ENCODE results near the gene BRD4.

Gene BRD4

DNA sequence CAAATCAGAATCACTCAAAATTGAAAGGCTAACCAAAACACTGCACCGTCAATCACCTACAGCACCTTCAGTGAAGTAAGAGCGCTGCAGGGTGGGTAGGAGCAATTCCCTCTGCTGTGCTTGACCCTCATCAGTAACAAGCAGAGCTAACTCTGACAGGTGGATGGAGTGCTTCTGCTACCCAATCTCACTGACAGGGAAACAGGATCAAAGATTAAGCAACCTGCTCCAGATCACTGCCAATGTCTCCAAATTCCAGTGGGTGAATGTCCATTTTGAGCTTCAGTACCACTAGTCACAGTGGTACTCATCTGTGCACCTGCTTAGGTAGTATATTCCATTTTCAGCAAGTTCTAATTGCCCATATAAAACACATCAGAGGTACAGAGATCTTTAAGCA lies 25.2 kb downstream of the BRD4 start:
- no peak for DNase-seq

- no peak for DNase-seq
These were observed 26.6 kb downstream of the BRD4 start for GRCh38 chr19:15305582-15306334.

GRCh38 chr19:15304140-15304705 lies 28.1 kb downstream of the BRD4 start:
- DNase-seq: no peak

DNA sequence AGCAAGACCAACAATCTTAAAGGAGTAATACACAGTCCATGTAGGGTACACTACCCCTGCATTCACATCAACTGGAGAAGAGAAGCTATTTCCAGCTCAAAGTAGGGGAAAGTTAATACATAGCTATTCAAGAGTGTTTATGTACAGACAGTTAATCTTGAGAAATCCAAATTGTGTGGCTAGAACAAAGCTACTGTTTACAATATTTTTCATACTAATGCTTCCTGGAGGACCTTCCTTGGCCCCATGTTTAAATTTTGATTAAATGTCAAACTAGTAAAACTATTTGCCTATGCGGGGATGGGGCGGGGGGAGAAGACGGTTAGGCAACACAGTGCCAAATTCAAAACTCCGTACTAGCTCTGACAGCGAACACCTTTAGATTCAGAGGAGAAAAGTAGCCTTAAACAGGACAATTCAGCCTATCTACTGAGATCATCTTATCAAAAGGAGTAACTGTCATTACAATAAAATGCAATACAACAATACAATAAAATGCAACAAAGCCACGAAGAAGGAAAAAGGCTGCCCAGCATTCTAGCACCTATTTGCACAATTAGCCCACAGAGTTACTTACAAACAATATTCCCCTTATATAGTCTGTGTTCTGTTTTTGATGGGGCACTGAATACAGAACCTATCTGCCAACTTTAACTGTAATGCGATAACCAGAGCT lies 29.1 kb downstream of the BRD4 start:
- no peak for DNase-seq

- no peak for DNase-seq
These were observed 31.7 kb downstream of the BRD4 start for GRCh38 chr19:15300533-15301197.

DNA sequence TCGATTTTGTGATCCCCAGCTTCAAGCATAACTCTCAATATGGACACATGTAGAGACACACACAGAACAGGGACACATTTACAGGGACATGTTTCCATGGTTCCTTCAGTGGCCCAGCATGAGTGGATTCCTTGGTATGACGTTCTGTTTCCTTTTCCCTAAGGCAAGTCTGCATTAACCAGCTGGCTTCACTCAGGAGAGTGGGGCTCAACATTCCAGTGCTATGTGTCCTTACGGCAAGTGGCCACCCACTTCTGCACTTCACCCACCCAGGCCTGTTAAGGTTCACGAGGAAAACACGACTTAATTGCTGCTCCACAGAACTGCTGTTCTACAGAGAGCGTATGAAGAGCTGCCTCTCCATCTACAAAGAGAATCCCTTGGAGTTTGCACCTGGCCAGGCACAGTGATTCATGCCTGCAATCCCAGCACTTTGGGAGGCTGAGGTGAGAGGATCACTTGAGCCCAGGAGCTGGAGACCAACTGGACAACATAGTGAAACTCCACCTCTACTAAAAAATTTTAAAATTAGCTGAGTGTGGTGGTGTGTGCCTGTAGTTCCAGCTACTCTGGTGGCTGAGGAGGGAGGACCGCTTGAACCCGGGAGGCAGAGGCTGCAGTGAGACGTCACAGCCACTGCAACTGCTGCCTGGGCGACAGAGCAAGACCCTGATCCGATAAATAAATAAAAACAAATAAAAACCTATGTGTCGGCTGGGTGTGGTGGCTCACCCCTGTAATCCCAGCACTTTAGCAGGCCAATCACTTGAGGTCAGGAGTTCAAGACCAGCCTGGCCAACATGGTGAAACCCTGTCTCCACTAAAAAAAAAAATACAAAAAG lies 32.5 kb downstream of the BRD4 start:
- DNase-seq: no peak

DNA sequence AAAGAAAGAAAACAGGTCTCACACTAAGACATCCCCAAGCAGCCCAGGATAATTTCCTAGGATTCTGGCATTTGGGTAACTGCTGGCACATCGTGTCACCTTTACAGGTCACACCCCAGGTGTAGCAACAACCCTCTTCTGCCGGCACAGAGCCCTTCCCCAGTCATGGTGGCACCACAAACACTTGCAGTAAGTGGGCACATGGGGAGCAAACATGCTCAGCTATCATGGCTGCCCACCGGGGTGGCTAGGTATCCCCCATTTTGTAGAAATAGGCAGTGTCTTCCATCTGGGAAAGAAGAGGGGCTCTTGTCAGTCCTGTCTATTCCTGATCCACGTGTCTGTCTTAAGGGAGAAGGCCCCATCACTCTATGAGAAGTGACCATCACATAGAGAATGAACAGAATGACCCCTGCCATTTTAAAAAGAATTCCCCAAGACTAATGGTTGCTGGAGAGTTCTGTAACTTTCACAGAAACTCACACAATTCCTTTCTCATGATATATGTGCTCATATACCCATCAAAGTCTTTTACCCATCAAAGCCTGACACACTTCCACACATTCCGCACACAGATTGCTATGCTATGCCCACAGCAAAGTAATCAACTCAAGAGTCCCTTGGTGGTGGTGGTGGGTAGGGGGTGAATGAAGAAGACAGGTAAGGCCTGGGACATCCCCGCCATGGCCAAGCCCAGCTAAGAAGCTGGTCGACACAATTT lies 33.3 kb downstream of the BRD4 start:
- DNase-seq: no peak

DNA sequence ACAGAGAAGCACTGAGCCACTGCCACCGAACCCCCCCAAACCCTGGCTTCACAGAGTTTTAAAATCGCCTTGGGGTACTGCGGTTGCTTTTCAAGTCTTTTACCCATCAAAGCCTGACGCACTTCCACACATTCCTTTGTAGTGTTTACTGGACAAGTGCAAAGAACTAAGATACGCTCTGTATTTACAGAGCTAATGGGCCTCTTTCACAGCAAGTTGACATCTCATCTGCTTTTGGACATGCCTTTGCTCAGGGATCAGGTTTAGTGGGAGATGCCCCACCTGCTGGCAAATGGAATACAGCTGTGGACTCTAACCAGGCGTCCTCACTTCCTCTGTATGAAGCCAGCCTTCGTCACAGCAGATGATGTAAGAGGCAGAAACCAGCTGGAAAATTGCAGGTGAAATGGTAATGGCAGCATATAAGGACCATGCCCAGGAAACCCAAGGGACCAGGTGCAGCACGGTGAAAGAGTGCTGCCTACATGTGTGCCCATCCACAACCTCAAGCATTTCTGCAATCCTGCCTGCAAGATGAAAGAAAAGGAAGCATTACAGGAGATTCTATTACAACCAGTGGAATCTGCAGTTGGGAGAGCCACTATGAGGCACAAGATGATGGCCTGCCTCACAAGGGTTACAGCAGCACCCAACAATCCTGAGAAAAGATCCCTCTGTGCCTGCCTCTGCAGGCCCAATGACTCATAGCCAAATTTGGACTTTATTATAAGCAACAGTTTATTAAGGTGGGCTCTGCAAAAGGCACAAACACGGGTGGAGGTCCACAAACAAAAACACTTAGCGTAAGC lies 34.7 kb downstream of the BRD4 start:
- peak; percentile 9 for DNase-seq

DNA sequence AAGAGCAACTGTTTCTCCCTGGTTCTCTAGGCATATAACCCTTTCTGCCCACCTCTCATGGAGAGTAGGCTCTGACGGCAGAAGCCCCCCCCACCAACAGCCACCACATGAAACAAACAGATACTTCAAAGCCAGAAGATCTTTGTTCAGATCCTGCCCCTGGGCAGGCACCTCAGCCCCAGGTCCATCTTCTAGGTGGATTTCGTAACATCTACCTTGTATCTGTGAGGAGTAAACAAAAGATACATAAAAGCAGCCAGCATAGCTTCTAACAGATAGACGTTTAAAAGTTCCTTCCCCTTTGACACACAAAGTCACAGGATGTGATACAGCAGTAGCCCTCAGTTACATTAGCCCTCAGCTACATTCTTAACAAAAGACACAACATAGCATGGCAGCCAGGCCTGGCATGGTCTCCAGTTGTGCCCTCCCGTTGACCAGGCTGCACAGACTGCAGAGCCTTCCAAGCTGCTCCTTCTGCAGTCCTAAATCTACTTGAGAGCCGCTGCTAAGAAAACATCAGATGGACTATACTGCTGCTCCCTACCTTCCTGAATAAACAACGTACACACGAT lies 35.4 kb downstream of the BRD4 start:
- no peak for DNase-seq

GRCh38 chr19:15296353-15296752 lies 36.0 kb downstream of the BRD4 start:
- DNase-seq: no peak

GRCh38 chr19:15294561-15294990 lies 37.8 kb downstream of the BRD4 start:
- DNase-seq: peak; percentile 51

DNA sequence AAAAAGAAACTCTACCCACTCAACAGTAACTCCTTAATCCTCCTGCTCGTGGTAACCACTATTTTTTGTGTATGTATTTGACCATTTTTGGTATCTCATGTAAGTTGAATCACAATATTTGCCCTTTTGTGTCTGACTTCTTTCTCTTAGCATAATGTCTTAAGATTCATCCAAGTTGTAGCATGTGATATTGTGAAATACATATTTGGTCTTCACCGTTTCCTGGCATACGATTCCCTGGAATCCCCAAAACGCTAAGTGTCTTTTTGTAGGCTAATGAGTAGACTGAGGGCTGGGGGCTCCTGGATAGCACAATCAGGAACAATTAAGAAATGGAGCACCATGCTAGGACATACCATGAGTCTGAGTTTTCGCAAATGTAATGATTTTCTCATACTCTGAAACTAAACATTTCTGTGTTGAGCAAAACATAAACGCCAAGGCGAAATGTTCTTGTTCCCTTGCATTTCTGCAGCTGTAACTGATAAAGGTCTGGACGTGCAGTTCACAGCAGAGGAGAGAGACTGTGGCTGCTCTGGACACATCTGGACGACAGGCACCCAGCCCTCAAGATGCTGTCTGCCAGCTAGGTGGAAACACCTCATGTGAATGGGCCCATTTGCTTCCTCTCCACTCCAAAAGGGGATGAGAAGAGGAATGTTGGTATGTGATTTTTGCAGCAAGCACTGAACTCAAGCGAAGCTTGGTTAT lies 38.4 kb downstream of the BRD4 start:
- DNase-seq: no peak

GRCh38 chr19:15292847-15293582 lies 39.3 kb downstream of the BRD4 start:
- peak; percentile 64 for DNase-seq

- DNase-seq: no peak
These were observed 40.2 kb downstream of the BRD4 start for GRCh38 chr19:15292140-15292539.

DNA sequence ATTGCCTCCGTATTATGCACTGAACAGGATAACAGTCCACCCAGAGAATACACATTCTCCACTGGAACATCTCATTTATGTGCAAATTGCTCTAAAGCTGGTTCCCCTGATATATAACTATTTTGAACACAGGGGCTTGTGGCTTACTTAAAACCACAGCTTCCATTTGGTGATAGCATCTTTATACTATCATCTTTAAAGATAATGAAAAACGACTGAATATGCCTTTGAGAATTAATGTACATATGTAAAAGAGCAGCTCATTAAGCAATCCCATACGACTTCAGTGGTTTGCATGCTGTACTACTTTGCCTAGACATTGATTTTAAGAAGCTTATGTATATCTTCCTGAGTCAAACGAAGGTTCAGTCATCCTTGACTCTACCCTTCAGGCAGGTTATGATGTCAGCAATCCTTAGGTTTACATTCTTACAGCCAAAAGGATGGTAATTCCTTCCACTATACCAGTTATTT lies 40.8 kb downstream of the BRD4 start:
- DNase-seq: no peak

- DNase-seq: no peak
These were observed 41.2 kb downstream of the BRD4 start for GRCh38 chr19:15291089-15291488.

- DNase-seq: no peak
These were observed 42.2 kb downstream of the BRD4 start for GRCh38 chr19:15290166-15290565.

- DNase-seq: no peak
These were observed 42.7 kb downstream of the BRD4 start for GRCh38 chr19:15289673-15290072.
